ENCODE measurements around the gene OBP2B. TPM values are rescaled to one million over a fixed set of nuclear protein-coding genes. Genes with fewer than 3 reads are reported as not detected.
"Not testable (repeated sequence)": the region's sequence is repeated elsewhere in the genome, so short reads cannot be mapped to it uniquely, and the experiment has no call there.

The OBP2B gene
- polyA plus RNA-seq, 1 donor (not counting 4 experiments of a cell fraction or from before 2014, with no cell fraction given), result not detected

- Histone ChIP-seq H3K4me3 (ENCODE audit: control insufficient read depth in 2 of 3, extremely low read depth in 1 of 3, insufficient read depth in 2 of 3, low read depth in 1 of 3, low read length in 3 of 3) (no peak overlapping the region), H3K27me3 (ENCODE audit: control insufficient read depth, extremely low read depth, insufficient read depth, low read length) (no peaks in the 10 kb centered on the region), H3K9me3 (ENCODE audit: control insufficient read depth, low read depth, low read length) (no peaks in the 10 kb centered on the region), H3K4me2 (ENCODE audit: control insufficient read depth, extremely low read depth, insufficient read depth, low read depth, low read length) (no peak overlapping the region), H2AFZ (ENCODE audit: control insufficient read depth, low read length) (no peak overlapping the region), H4K20me1 (ENCODE audit: control insufficient read depth, extremely low read depth, insufficient read depth, low read length) (no peaks in the 10 kb centered on the region), H3K27ac (ENCODE audit: control insufficient read depth, insufficient read depth, low read length) (no peak overlapping the region), H3K9me1 (ENCODE audit: control insufficient read depth, extremely low read depth, insufficient read depth, low read length) (no peaks in the 10 kb centered on the region), H3K79me2 (ENCODE audit: control insufficient read depth, insufficient read depth, low read length) (no peaks in the 10 kb centered on the region), H3K36me3 (ENCODE audit: control insufficient read depth in 2 of 2, extremely low read depth in 1 of 2, insufficient read depth in 2 of 2, low read length in 2 of 2) (no peaks in the 10 kb centered on the region), H3K9ac (ENCODE audit: control insufficient read depth, extremely low read depth, insufficient read depth, low read length) (no peak overlapping the region), H3K4me1 (ENCODE audit: control insufficient read depth, extremely low read depth, insufficient read depth, low read length) (peaks cover 5% of the 10 kb centered on the region)
- dilution Hi-C loops (cut with MboI; ENCODE audit: extremely low pct_ligation_motif_present, low sequenced_read_pairs), result no loop called here
- FAIRE-seq (no peak), DNase-seq (ENCODE audit: low read depth, low spot score) (no peak)
- TF ChIP-seq CTCF (optimal IDR thresholded peaks at IDR 0.05 in 1 of 3, IDR thresholded peaks at IDR 0.05 in 1 of 3, conservative IDR thresholded peaks at IDR 0.05 in 1 of 3; ENCODE audit: extremely low read depth in 1 of 3, insufficient read depth in 2 of 3, low read length in 3 of 3) (no peak), EZH2 (IDR thresholded peaks at IDR 0.05; ENCODE audit: low read length) (no peak)
Observed at GRCh38 chr9:133233681-133234432, 24.8 kb upstream of the OBP2B start.

- H2AFZ ChIP-seq (ENCODE audit: control insufficient read depth, low read length); H3K4me2 ChIP-seq (ENCODE audit: control insufficient read depth, extremely low read depth, insufficient read depth, low read depth, low read length); H3K9me1 ChIP-seq (ENCODE audit: control insufficient read depth, extremely low read depth, insufficient read depth, low read length); H3K79me2 ChIP-seq (ENCODE audit: control insufficient read depth, insufficient read depth, low read length); H4K20me1 ChIP-seq (ENCODE audit: control insufficient read depth, extremely low read depth, insufficient read depth, low read length); H3K4me1 ChIP-seq (ENCODE audit: control insufficient read depth, extremely low read depth, insufficient read depth, low read length); H3K4me3 ChIP-seq (ENCODE audit: control insufficient read depth in 2 of 3, extremely low read depth in 1 of 3, insufficient read depth in 2 of 3, low read depth in 1 of 3, low read length in 3 of 3); H3K9me3 ChIP-seq (ENCODE audit: control insufficient read depth, low read depth, low read length); H3K36me3 ChIP-seq (ENCODE audit: control insufficient read depth in 2 of 2, extremely low read depth in 1 of 2, insufficient read depth in 2 of 2, low read length in 2 of 2); FAIRE-seq; H3K27me3 ChIP-seq (ENCODE audit: control insufficient read depth, extremely low read depth, insufficient read depth, low read length); H3K9ac ChIP-seq (ENCODE audit: control insufficient read depth, extremely low read depth, insufficient read depth, low read length); DNase-seq (ENCODE audit: low read depth, low spot score); dilution Hi-C loops (cut with MboI; ENCODE audit: extremely low pct_ligation_motif_present, low sequenced_read_pairs); H3K27ac ChIP-seq (ENCODE audit: control insufficient read depth, insufficient read depth, low read length): not testable (repeated sequence)
Observed at GRCh38 chr9:133231934-133232568, 23.0 kb upstream of the OBP2B start.

- H3K4me1 ChIP-seq (ENCODE audit: control insufficient read depth, extremely low read depth, insufficient read depth, low read length); H3K9me3 ChIP-seq (ENCODE audit: control insufficient read depth, low read depth, low read length); H2AFZ ChIP-seq (ENCODE audit: control insufficient read depth, low read length); H3K79me2 ChIP-seq (ENCODE audit: control insufficient read depth, insufficient read depth, low read length); H3K9ac ChIP-seq (ENCODE audit: control insufficient read depth, extremely low read depth, insufficient read depth, low read length); H3K4me2 ChIP-seq (ENCODE audit: control insufficient read depth, extremely low read depth, insufficient read depth, low read depth, low read length); dilution Hi-C loops (cut with MboI; ENCODE audit: extremely low pct_ligation_motif_present, low sequenced_read_pairs); H3K9me1 ChIP-seq (ENCODE audit: control insufficient read depth, extremely low read depth, insufficient read depth, low read length); H3K4me3 ChIP-seq (ENCODE audit: control insufficient read depth in 2 of 3, extremely low read depth in 1 of 3, insufficient read depth in 2 of 3, low read depth in 1 of 3, low read length in 3 of 3); H3K27ac ChIP-seq (ENCODE audit: control insufficient read depth, insufficient read depth, low read length); FAIRE-seq; H4K20me1 ChIP-seq (ENCODE audit: control insufficient read depth, extremely low read depth, insufficient read depth, low read length); DNase-seq (ENCODE audit: low read depth, low spot score); H3K36me3 ChIP-seq (ENCODE audit: control insufficient read depth in 2 of 2, extremely low read depth in 1 of 2, insufficient read depth in 2 of 2, low read length in 2 of 2); H3K27me3 ChIP-seq (ENCODE audit: control insufficient read depth, extremely low read depth, insufficient read depth, low read length): not testable (repeated sequence)
Observed at GRCh38 chr9:133230514-133230913, 21.5 kb upstream of the OBP2B start.
